ENCODE results near the gene ELL2.

GRCh38 chr5:95969055-95969454, 7.4 kb upstream of the ELL2 start:
- TF ChIP-seq CTCF (IDR thresholded peaks at IDR 0.05) (no peak), POLR2A (IDR thresholded peaks at IDR 0.05) (no peak)

Measured in heart left ventricle (tissue), 13 donors.